PC-3 (cell line): ENCODE data around the gene DNAH3.

Source experiments
- EZH2 ChIP-seq: fragments of 300-600 bp; sonication (generic); IDR thresholded peaks from one replicate; pipeline ENCODE4 v1.6.1; 2017; ENCODE audit warnings: antibody characterized with exemption, mild to moderate bottlenecking, low read length; ENCODE audit not compliant: unreplicated experiment
- TF ChIP-seq, protein P1 (sequence below): fragments of 300-600 bp; sonication (generic); conservative IDR thresholded peaks from 2 replicates; pipeline ENCODE4 v1.5.1; 2017; ENCODE audit warnings: antibody characterized with exemption, low read depth, mild to moderate bottlenecking, low read length

DNA sequence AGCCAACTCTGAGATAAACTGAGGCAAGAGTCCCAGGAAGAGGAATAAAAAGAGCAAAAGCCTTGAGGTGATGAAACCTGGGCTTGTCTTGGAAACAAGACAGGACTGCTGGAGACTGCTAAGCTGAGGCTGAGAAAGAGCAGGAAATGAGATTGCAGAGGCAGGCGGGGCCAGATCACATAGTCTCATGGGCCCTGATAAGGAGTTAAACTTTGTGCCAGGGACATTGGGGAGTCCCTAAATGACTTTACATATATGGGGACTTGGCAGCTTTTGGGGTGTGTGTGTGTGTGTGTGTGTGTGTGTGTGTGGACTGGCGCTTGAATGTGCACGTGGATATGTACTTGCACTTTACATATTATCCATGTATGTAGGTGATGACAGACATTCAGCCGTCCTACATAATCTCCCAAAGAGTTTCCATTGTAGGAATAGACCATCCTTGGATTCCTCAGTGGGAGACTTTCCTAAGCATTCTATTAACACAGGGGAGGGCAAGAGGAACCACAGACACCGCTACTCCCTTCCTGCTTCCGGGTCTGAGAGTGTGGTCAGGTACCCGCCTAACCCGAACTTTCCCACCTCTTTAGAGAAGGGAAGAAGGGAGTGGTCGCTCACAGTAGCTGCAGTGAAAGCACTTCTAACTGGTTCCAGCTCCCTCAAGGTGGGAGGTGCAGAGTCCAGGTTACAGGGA, 127.0 kb downstream of the DNAH3 start:
- TF ChIP-seq, protein P1, sequence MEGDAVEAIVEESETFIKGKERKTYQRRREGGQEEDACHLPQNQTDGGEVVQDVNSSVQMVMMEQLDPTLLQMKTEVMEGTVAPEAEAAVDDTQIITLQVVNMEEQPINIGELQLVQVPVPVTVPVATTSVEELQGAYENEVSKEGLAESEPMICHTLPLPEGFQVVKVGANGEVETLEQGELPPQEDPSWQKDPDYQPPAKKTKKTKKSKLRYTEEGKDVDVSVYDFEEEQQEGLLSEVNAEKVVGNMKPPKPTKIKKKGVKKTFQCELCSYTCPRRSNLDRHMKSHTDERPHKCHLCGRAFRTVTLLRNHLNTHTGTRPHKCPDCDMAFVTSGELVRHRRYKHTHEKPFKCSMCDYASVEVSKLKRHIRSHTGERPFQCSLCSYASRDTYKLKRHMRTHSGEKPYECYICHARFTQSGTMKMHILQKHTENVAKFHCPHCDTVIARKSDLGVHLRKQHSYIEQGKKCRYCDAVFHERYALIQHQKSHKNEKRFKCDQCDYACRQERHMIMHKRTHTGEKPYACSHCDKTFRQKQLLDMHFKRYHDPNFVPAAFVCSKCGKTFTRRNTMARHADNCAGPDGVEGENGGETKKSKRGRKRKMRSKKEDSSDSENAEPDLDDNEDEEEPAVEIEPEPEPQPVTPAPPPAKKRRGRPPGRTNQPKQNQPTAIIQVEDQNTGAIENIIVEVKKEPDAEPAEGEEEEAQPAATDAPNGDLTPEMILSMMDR: no peak
- TF ChIP-seq EZH2: no peak
